ENCODE measurements around the gene CHAD.

GRCh38 chr17:50467855-50468303, 801 bp downstream of the CHAD start:
- no peak for TF ChIP-seq CTCF (IDR thresholded peaks at IDR 0.05)
- no peak for TF ChIP-seq POLR2AphosphoS5 (IDR thresholded peaks at IDR 0.05)
- TF ChIP-seq POLR2A (IDR thresholded peaks at IDR 0.05), result no peak

Measured in sigmoid colon (tissue), 4 donors.